GM21786 (cell line): Measurements from ENCODE around the gene CFAP61.

Experiments used
- ATAC-seq: cut with Tn5 transposase; IDR thresholded peaks from one replicate; pipeline ENCODE4 v1.9.1; 2021; ENCODE audit not compliant: unreplicated experiment

The CFAP61 gene

DNA sequence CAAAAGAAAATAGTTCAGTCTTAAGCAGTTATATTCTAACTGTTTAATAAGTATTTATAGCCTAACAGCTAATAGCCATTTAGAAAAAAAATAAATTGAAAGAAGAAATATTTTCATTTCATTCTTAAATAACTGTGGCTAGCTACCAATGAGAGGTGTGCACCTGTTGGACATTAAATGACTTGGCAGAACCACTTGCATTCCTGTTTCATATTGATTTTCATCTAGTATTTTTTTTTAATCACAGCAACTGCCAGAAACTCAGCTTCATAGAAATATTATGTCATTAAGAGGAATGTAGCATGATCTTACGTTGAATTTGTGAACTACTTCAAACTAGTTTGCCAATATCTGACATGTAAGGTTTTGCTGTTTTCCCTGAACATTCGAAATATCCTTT, 25.0 kb upstream of the CFAP61 start:
- ATAC-seq, result no peak

DNA sequence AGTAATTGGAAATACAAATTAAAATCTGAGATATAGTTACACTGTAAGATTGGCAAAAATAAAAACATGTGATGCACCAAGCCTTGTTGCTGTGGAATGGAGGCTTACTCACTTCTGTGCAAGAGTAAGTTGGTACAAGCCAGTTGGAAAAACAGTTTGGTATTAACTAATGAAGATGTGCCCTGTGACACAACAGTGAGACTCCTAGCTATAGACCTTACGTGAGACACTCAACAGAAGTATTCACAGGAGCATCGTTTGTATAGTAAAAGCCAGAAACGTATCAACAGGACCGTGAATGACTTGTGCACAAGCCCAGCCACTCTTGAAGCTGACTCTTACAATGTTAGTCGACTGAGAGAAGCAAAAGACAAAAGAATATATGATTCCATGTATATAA, 20.5 kb upstream of the CFAP61 start:
- ATAC-seq, result no peak

DNA sequence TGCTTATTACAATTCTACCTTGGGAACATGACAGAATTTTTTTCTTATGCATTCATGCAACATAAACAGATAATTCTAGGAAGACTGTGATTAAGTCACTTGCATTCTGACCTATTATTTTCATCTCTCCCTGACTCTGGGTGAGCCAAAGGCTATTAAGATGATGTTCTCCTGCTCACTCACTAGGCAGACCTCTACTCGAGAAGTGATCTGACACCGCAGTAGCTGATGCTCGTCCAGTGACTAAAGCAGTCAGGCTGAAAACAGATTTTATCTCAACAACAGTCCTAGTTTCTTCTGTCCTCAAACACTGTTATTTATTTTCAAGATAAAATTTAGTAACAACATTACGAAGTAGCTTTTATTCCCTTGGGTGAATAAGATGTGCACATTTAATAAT, 17.8 kb upstream of the CFAP61 start:
- ATAC-seq, result no peak

DNA sequence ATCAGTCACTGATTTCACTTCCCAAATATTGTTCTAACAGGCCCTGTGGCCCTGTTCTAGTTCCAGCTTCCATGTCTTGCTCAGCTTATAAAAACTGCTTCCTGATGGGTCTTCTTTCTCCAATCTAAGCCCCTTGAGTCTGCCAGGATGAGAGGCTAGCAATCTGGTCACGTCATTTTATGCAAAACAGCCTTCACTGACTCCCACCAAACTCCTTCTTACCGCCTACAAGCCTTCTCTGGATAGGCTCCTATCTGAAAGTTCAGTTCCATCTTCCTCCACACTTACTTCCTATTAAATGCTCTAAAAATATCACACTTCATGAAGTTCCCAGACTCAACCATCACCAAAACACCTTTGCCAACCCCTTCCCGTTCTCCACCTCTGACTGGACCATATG, 15.6 kb upstream of the CFAP61 start:
- no peak for ATAC-seq

DNA sequence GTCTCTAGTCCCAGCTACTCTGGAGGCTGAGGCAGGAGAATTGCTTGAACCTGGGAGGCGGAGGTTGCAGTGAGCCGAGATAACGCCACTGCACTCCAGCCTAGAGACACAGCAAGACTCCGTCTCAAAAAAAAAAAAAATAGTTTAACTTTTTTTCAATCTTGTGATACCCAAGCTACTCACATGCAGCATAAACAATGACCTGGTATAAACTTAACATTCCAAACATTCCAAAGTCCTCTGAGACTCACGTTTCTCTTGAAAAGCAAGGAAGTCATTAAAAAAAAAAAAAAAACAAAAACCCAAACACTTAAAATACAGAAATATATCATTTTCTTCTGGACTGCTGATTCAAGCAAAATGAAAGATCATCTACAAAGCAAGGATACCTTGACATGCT, 14.4 kb upstream of the CFAP61 start:
- no peak for ATAC-seq

DNA sequence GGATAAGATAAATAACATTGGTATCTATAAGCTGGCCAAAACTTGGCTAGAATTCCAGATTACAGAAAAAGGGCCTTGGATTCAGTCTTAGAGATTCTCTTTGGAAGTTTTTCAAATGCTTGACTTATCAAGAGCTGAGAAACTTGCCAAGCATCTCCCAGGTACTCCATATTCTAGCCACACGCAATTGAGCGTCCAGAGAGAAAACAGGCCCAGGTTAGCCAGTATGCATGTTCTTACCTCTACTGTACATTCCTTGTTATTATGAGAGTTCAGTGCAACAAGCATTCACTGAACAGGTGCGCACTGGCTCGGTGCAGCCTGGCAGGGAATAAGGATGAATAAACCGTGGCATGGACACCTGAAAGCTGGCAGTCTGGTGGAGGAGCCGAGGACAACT, 13.7 kb upstream of the CFAP61 start:
- no peak for ATAC-seq

DNA sequence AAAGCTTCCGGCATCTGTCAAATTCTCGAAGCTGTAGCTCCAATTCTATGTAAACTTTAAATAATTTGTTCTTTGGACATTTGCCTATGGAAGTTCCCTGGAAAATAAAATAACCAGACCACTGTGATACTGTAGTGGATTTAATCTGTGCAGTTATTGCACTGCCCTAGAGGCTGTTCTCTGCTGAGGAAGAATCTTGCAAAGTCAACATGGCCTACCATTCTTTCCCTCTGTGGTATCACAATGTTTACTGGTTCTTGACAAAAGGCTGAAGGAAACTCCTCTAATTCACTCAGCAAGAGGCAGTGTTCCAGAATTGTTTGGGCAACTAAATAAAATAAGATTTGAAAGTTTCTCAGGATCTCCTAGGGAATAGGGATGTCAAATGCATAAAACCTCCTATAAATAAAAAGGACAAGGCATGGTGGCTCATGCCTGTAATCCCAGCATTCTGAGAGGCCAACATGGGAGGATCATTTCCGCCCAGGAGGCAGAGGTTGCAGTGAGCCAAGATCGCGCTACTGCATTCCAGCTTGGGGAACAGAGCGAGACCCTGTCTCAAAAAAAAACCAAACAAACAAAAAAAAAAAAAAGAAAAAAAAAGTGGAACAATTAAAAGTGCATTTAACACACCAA, 12.5 kb upstream of the CFAP61 start:
- ATAC-seq, result no peak

DNA sequence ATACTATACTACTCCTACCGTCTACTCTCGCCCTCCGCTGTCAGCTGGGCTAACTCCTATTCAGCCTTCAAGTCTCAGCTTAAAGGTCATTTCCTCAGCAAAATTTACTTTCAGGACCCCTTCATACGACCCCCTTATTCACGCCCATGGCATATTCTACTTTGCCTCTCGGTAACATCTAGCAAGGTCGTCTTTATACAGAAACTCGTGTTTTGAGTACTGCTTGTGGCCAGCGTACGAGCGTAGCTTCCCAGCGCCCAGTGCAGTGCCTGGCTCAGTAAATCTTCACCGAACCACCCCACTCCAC, 612 bp upstream of the CFAP61 start:
- no peak for ATAC-seq

DNA sequence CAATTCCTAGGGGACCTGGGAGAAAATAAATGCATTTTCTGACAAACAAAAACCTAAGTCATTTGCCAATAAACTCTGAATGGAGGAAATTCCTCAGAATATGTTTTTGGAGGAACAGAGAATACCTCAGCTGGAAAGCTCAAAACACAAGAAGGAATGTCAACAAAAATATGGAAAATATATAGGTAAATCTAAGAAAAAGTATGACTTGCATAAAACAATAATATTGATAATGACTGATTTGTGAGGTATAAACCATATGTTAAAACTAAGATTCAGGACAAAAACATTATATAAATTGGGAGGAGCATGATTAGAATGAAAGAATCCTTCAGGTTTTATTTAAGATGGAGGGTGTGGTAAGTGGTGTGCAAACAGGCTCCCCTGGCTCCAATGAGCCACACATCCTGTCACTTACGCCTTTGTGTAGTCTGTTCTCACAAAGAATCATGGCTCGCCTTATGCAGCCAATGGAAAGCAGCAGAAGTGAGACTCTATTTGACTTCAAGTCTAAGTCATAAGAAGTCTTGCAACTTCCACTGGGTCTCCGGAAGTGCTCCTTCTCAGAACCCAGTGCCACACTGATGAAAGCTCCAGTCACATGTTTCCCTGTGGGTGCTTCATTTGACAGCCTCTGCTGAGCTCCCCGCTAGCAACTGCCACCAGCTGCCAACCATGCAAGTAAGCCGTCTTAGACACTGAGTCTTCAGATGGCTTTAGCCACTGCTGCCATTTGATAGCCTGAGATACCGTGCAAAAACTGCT, 8.1 kb downstream of the CFAP61 start:
- no peak for ATAC-seq

DNA sequence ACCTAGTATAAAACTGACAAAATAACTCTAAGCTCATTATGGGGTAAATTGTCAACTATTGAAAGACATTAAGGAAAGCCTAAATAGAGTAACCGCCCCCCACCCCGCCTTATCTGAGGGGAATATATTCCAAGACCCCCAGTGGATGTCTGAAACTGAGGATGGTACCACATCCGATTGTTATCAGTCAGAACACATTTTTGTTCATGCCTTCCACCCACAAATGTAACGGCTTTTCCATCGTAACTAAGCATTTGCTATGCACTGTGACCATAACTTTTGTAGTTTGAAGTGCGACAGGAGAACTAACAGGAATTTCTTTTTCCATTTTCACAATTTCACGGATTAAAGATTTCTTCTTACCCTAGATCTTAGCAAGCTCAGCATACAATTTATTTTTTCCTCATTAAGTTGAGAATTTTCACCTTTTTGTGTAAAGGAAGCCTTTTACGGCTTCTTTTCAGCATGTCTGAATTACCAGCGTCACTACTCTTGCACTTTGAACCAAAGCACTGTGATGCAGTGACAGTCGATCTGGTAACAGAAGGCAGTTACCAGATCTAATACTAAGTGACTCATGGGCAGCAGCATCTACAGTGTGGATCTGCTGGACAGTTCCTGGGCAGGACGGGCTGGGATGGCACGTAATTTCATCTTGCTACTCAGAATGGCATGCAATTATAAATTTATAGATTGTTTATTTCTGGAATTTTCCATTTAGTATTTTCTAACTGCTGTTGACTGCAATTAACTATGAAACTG, 11.8 kb downstream of the CFAP61 start:
- ATAC-seq, result no peak

DNA sequence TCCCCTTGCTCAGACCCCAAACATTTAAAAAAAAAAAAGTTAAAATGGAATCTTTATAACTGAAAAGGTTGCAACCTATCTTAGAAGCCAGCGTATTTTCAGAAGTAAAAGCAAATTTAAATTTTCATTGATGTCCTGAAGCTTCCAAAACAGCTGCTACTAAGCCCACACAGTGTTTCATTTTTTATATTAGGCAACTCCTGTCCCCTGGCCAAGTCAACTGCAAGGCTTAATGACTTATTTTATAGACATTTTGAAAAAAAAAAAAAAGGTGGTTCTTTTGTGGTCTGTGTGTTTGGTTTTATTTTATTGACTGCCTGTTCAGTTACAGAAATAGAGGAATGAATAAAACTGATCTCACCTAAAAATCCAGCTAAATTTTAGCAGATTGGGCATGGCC, 13.0 kb downstream of the CFAP61 start:
- ATAC-seq, result no peak

DNA sequence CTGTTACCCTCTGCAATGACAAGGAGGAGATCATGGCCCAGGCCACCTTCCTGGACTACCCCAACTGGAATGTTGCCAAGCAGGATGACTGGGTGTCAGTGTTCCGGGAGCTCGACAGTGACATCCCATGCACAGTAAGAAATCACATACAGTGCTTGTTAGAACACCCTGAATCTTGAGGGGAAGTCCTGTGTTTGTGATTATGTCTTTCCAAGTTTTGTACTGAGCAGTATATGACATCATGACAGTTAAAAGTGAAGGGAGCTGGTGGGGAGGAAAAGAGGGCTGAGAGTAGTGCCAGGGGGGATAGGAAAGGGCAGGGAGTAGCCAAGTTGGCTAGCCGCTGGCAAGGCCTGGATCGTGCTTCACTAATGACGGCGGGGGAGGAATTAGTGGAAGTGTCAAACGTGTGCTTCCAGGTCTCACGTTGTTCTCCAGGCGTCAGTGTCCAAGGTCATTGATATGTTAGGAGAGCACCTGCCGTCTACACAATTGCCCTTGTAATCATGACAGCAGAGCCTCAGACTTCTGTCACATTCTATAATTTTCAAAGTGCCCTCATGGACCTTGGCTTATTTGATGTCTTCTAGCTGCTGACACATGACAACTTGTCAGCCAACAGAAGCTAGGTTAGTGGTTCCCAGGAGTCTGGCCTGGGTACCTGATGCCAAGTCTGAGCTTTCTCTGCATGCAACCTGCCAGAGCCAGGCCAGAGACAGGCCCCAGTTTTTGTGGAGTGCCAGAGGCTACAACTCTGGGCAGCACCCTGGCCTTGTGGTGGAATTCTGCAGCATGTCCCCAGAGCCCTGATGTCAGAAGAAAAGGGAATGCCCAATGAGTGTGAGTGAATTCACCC, 18.8 kb downstream of the CFAP61 start:
- ATAC-seq, result no peak

DNA sequence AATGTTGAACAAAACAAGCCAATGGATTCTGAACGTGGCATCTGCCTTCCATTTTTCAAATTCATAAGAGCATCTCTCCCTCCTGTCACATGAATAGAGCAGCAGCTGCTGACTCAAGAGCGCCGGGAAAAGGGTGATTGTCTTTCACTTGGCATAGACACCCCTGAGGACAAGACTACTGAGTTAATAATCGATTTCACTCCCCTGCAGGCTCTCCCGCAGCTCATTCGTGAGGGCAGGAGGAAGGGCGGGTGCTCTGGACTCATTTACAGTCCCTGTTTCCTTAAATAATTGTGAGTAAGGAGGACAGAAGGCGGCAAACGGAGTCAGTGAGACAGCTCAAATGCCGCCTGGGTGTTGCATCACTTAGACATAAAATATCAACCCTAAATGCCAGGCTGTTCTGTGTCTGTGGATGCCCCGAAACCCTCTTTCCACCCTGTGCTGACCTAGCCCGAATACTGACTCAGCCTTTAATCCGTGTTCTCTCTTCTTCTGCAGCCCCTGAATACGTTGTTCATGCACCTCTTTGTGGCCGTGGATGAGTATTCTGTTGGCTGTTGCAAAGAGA, 21.6 kb downstream of the CFAP61 start:
- ATAC-seq, result no peak

DNA sequence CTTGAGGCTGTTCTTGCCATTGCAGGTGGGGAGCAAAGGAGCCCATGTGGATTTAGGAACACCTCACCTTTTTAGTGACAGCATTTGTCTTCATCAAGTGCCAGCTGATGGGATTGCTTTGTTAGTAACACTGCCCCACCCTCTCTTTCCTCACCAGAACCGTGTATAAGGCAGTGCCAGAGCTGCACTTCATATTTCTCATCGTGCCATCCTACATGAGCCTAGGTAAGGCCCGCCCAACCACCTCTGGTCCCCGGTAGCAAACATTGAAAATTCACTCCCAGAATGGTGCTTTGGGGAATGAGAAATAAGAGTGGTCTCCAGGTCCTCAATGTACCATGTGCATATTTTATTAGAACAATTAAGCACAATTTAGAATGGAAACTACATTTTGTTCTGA, 22.7 kb downstream of the CFAP61 start:
- no peak for ATAC-seq

DNA sequence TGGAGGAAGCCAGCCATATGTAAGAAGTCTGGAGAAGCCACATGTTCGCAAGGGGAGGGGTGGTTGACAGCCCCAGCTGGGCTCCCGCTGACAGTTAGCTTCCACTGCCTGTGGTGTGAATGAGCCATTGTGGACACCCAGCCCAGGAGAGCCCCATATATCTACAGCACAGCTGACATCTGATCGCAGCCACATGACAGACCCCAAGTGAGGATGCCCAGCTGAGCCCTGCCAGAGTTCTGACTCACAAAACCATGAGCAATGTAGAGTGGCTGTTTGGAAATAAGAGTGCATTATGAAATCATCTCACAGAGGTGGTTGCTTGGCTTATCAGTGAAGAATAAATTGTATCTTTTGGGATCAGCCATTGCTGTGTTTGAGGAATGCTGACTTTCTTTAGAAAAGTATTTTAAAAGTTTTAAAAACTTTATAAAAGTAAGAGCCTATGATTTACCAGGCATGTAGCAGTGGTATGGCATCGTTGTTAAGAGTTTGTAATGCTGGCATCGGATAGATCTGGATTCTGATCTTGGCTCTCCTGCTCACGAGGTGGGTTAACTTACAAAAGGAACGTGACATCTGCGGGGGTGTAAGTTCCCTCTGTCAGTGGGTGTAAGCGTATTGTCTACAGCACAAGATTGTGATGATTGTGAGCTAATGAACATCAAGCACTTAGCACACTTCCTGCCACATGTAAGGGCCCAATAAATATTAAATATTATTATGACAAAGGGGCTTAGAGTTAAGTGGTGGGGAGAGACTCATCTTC, 24.1 kb downstream of the CFAP61 start:
- ATAC-seq, result no peak

DNA sequence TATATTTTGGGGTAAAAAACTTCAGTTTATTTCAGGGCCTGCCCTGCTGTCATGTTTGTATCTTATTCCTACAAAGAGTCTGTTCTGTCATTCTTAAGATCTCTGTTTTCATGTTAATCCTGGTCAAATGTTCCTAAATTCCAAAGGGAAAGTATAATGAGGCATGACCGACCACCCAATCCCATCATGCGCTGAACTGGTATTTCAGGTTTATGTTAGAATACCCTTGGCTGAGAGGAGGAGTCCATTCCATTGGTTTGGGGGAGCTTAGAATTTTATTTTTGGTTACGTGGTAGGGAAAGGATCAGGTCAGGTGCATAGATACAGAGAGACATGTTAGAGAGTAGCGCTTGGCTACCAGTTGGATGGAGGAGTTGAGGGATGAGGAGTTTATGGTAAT, 25.7 kb downstream of the CFAP61 start:
- no peak for ATAC-seq

DNA sequence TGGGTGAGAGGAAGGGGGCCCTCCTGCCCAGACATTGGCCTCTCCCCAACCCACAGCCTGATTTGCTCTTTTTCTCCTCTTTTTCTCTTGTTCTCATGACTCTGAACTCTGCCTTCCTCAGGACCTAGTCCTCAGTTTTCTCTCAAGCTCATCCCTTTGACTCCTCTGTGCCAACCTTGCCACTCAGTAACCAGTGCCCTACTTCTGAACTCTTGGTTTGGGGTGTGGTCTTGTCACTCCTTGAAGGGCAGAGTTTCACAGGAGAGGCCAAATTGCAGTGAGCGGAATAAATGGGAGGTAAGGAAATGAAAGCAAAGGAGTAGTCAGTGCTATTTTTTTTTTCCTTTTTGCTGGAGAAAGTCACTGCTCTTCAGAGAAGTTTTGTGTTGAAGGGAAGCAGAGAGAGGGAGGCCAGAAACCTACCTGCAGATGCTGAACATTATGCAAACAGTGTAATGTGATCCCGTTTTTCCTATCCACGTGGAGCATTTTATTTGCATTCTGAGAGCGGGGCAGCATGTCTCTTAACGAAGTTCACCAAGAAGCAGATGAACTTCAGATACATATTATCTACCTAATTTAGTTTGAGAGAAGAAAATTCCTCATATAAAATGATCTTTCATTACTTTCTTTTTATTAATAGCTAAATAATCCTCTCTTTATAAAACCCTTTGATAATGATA, 26.9 kb downstream of the CFAP61 start:
- ATAC-seq, result no peak

DNA sequence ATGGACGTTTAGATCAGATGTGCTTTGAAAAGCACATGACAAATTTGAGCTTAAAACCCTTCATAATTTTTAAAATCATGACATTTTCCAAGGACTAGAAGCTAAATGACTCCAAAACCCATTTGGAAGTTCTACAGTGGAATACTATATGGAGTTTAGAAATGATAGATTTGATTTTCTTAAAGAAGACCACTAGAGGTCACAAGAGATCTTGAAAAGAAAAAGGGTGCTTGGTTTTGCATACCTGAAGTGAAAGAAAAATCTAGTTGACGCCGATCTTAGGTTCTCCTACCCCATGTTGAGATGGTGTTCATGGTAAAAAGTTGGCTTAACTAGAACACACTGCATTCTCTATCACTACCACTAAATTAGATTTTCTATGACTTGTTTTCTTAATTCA, 31.5 kb downstream of the CFAP61 start:
- ATAC-seq, result no peak

DNA sequence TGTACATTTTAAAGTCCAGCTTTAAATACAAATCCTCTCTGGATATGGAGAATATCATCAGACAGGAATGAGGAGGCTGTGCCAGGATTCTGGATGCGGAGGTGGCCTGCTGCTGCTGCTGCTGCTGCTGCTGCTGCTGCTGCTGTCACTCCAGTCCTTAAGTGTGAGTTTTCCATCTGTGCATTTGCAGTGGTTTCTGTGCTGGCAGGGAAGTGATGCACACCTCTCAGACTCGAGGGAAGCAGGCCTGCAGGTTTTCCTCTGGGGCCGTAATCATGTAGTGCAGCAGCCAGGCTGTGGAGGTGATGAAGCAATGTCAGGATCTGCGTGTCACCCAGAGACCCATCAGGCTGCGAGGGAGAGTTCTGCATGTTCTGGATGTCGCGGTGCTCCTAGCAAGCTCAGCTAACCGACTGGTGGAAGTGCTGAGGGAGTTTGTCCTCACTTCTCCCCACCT, 32.0 kb downstream of the CFAP61 start:
- ATAC-seq, result no peak

DNA sequence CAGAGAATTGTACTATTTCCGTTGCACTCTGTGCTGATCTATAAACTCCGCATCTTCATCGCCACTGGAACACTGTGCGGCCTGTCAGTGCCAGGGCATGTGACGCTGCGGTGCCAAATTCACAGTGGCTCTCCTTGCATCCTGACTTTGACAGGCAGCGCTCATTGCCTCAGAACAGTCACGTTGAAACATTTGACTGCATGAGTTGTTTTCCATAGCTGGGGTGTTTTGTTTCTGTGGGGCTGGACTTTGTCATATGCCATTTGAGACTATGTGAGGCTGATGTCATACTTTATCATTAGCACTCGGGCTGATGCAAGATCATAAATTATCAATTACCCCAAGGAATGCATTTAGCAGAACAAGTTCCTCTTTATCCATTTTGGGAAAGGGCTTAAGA, 32.7 kb downstream of the CFAP61 start:
- ATAC-seq, result no peak
